Endometrial microvascular endothelial cells (primary cell): ENCODE results near the gene TUFM. TPM values are rescaled to one million over a fixed set of nuclear protein-coding genes. Genes with fewer than 3 reads are reported as not detected.

Experiments
- in situ Hi-C: cut with HindIII; loops from 2 replicates; pipeline ENCODE4 v1.10.0; 2017; ENCODE audit warnings: low sequenced_read_pairs, low pct_unique_long_range_greater_than_20kb; ENCODE audit errors: inconsistent ontology term
- total RNA-seq: library from RNA; depleted of rRNA; stranded (reverse); fragments of >200 nt; gene quantifications from one replicate; pipeline ENCODE4 v1.2.3, GENCODE V29; 2015; ENCODE audit errors: inconsistent ontology term

Gene TUFM
- total RNA-seq, 1 donor from 2014 or later: 233 TPM

GRCh38 chr16:28843766-28844165 is 2.4 kb downstream of the TUFM start:
- in situ Hi-C loops: no loop called here

GRCh38 chr16:28842696-28843095 is 3.5 kb downstream of the TUFM start:
- in situ Hi-C loops: no loop called here

- in situ Hi-C loops: no loop called here
Measured at GRCh38 chr16:28839899-28840298, 6.2 kb downstream of the TUFM start.

- in situ Hi-C loops: no loop called here
Measured at GRCh38 chr16:28839004-28839639, 7.0 kb downstream of the TUFM start.

GRCh38 chr16:28838558-28838918 is 7.6 kb downstream of the TUFM start:
- in situ Hi-C loops: no loop called here

GRCh38 chr16:28837672-28838557 is 8.2 kb downstream of the TUFM start:
- in situ Hi-C loops: no loop called here

GRCh38 chr16:28836761-28837064 is 9.4 kb downstream of the TUFM start:
- in situ Hi-C loops: no loop called here

GRCh38 chr16:28835864-28836760 is 10.0 kb downstream of the TUFM start:
- in situ Hi-C loops: no loop called here

GRCh38 chr16:28834873-28835863 is 11.0 kb downstream of the TUFM start:
- in situ Hi-C loops: no loop called here

- in situ Hi-C loops: no loop called here
Measured at GRCh38 chr16:28834349-28834748, 11.8 kb downstream of the TUFM start.

- in situ Hi-C loops: no loop called here
Measured at GRCh38 chr16:28830531-28830930, 15.6 kb downstream of the TUFM start.

GRCh38 chr16:28829747-28830146 is 16.4 kb downstream of the TUFM start:
- in situ Hi-C loops: no loop called here

GRCh38 chr16:28826141-28826540 is 20.0 kb downstream of the TUFM start:
- in situ Hi-C loops: no loop called here

GRCh38 chr16:28824717-28824973 is 21.5 kb downstream of the TUFM start:
- in situ Hi-C loops: no loop called here

- in situ Hi-C loops: no loop called here
Measured at GRCh38 chr16:28823873-28824716, 22.1 kb downstream of the TUFM start.

- in situ Hi-C loops: no loop called here
Measured at GRCh38 chr16:28823291-28823872, 22.8 kb downstream of the TUFM start.

GRCh38 chr16:28822520-28823290 is 23.4 kb downstream of the TUFM start, which contains the start of gene ATXN2L:
Gene ATXN2L (plus strand): TSS chr16:28822999. CDS start chr16:28823260, 261 bp downstream.
- in situ Hi-C loops: no loop called here
